GM12878 (cell line): ENCODE results near the gene TRIM56. TPM values are rescaled to one million over a fixed set of nuclear protein-coding genes. Genes with fewer than 3 reads are reported as not detected.

Experiments used
- ATAC-seq: fragments of 200-7000 bp; cut with Tn5 transposase; 3 replicates; pipeline ENCODE4 v1.9.1; 2020; ENCODE audit warnings: mild to moderate bottlenecking, moderate library complexity
- BruUV-seq: library from RNA; stranded (reverse); fragments of 400-500 nt; replicated peaks from 2 replicates; lab custom pipeline; 2021; lab: Mats Ljungman, UMichigan
- CTCF ChIA-PET: fragments of 300-600 bp; sonication (Branson Sonifier 250); formaldehyde crosslinking; extraction: SDS; loops from one replicate; lab custom pipeline; 2021; ENCODE audit warnings: inconsistent platforms; lab: Yijun Ruan, JAX
- POLR2A ChIA-PET: fragments of 350-600 bp; formaldehyde crosslinking; extraction: SDS; loops from one replicate; lab custom pipeline; 2021; ENCODE audit warnings: inconsistent platforms; lab: Charles Lee
- RAD21 ChIA-PET: fragments of 300-600 bp; sonication (Branson Sonifier 250); formaldehyde crosslinking; loops from one replicate; lab custom pipeline; 2023; ENCODE audit warnings: antibody characterized with exemption; ENCODE audit not compliant: unreplicated experiment; lab: Charles Lee
- SMC1A ChIA-PET: fragments of 300-600 bp; sonication (Branson Sonifier 250); formaldehyde crosslinking; loops from one replicate; lab custom pipeline; 2023; ENCODE audit not compliant: unreplicated experiment, uncharacterized antibody; lab: Charles Lee
- DNase-seq: peaks from one replicate; pipeline ENCODE4 v3.0.0-alpha.2; 2011; ENCODE audit warnings: low read depth, low spot score
- FAIRE-seq: peaks from 3 replicates; lab custom pipeline; 2011; peaks lifted over from hg19 to GRCh38; lab: Jason Lieb, UNC
- H2AFZ ChIP-seq: 2 replicates; pipeline ENCODE4 v1.6.0; 2011; ENCODE audit warnings: low read depth, low read length, control low read depth; ENCODE audit not compliant: control insufficient read depth
- H3K27ac ChIP-seq: 2 replicates; pipeline ENCODE4 v1.5.1; 2011; ENCODE audit warnings: control low read depth; ENCODE audit not compliant: control insufficient read depth, insufficient read depth
- H3K27me3 ChIP-seq, 2 experiments: replicated peaks in 1 of 2; 2 replicates each; pipeline versions ENCODE4 v1.6.0 to v1.6.1; 2011; ENCODE audit warnings: low read length in 1 of 2; ENCODE audit not compliant: control insufficient read depth in 2 of 2, insufficient read depth in 2 of 2
- H3K36me3 ChIP-seq, 2 experiments: 2 replicates each; pipeline ENCODE4 v1.5.1; 2011; ENCODE audit warnings: low read length in 1 of 2; ENCODE audit not compliant: control insufficient read depth in 2 of 2, insufficient read depth in 2 of 2
- H3K4me1 ChIP-seq: 2 replicates; pipeline ENCODE4 v1.6.1; 2011; ENCODE audit warnings: mild to moderate bottlenecking, low read length, moderate library complexity, mixed read lengths; ENCODE audit not compliant: control insufficient read depth, insufficient read depth
- H3K4me2 ChIP-seq: 2 replicates; pipeline ENCODE4 v1.6.0; 2011; ENCODE audit warnings: control low read depth; ENCODE audit not compliant: control insufficient read depth, insufficient read depth
- H3K4me3 ChIP-seq: fragments of 200-600 bp; sonication (generic); 2 replicates; pipeline ENCODE4 v1.5.1; 2016
- H3K79me2 ChIP-seq: 2 replicates; pipeline ENCODE4 v1.6.0; 2011; ENCODE audit warnings: low read length; ENCODE audit not compliant: control insufficient read depth, insufficient read depth
- H3K9ac ChIP-seq: 2 replicates; pipeline ENCODE4 v1.8.0; 2011; ENCODE audit warnings: low read length, control low read depth, mixed read lengths; ENCODE audit not compliant: control insufficient read depth, insufficient read depth
- H3K9me3 ChIP-seq: replicated peaks from 3 replicates; pipeline ENCODE4 v1.5.1; 2011; ENCODE audit warnings: mild to moderate bottlenecking, low read length; ENCODE audit not compliant: control insufficient read depth, insufficient read depth
- H4K20me1 ChIP-seq: 2 replicates; pipeline ENCODE4 v1.6.0; 2011; ENCODE audit not compliant: control insufficient read depth, insufficient read depth
- CREB1 ChIP-seq: IDR thresholded peaks from 2 replicates; pipeline ENCODE4 v1.6.1; 2012; ENCODE audit warnings: low read depth, mild to moderate bottlenecking, inconsistent platforms
- E4F1 ChIP-seq: fragments of 450-650 bp; IDR thresholded peaks from 2 replicates; pipeline ENCODE4 v1.6.1; 2018; ENCODE audit warnings: borderline replicate concordance, mild to moderate bottlenecking; ENCODE audit not compliant: partially characterized antibody
- EZH2 ChIP-seq: IDR thresholded peaks from 2 replicates; pipeline ENCODE4 v1.6.1; 2012; ENCODE audit warnings: low read depth, mild to moderate bottlenecking, control low read depth, inconsistent platforms, low read length, borderline replicate concordance; ENCODE audit not compliant: control insufficient read depth
- GATAD2B ChIP-seq: fragments of 450-650 bp; conservative IDR thresholded peaks from 2 replicates; pipeline ENCODE4 v1.6.1; 2017; ENCODE audit warnings: low read depth, mild to moderate bottlenecking, moderate library complexity
- HCFC1 ChIP-seq: fragments of 150-350 bp; IDR thresholded peaks from 2 replicates; pipeline ENCODE4 v1.6.1; 2014; ENCODE audit warnings: low read length
- NKRF ChIP-seq: fragments of 450-650 bp; conservative IDR thresholded peaks from 2 replicates; pipeline ENCODE4 v1.6.1; 2017; ENCODE audit warnings: mild to moderate bottlenecking, moderate library complexity
- NRF1 ChIP-seq: conservative IDR thresholded peaks from 2 replicates; pipeline ENCODE4 v1.6.1; 2011; ENCODE audit warnings: mild to moderate bottlenecking, low read depth, low read length, improper control_type of control experiment
- POLR2AphosphoS5 ChIP-seq: IDR thresholded peaks from 2 replicates; pipeline ENCODE4 v1.6.1; 2011; ENCODE audit warnings: mild to moderate bottlenecking, low read length, inconsistent platforms
- SMC3 ChIP-seq: IDR thresholded peaks from 2 replicates; pipeline ENCODE4 v1.6.1; 2011; ENCODE audit warnings: low read length, improper control_type of control experiment, borderline replicate concordance
- STAT3 ChIP-seq: IDR thresholded peaks from 2 replicates; pipeline ENCODE4 v1.6.1; 2011; ENCODE audit warnings: low read depth, low read length, improper control_type of control experiment
- SUPT20H ChIP-seq: IDR thresholded peaks from 2 replicates; pipeline ENCODE4 v1.6.1; 2011; ENCODE audit warnings: low read depth, mild to moderate bottlenecking, low read length, moderate library complexity, borderline replicate concordance; ENCODE audit not compliant: control insufficient read depth
- TAF1 ChIP-seq: IDR thresholded peaks from 2 replicates; pipeline ENCODE4 v1.6.1; 2011; ENCODE audit warnings: mild to moderate bottlenecking, low read depth, low read length, borderline replicate concordance
- ZBTB33 ChIP-seq: fragments of 450-650 bp; IDR thresholded peaks from 2 replicates; pipeline ENCODE4 v1.6.1; 2017; ENCODE audit warnings: mild to moderate bottlenecking
- WGBS: methylation state at CpG from one replicate; pipeline ENCODE4 v1.1.6; 2016; ENCODE audit warnings: low lambda C conversion rate; ENCODE audit not compliant: insufficient replicate concordance, insufficient coverage; ENCODE audit errors: missing lambda C conversion rate; 5-methylcytosine and 5-hydroxymethylcytosine counted together
- in situ Hi-C: fragments of 300-500 bp; cut with MboI; formaldehyde crosslinking; loops from 9 replicates; pipeline ENCODE4 v1.14.3; 2018; ENCODE audit warnings: mixed read lengths
- intact Hi-C: fragments of 100-400 bp; cut with micrococcal nuclease; formaldehyde crosslinking; loops from one replicate; pipeline ENCODE4 v1.14.2; 2022; ENCODE audit not compliant: unreplicated experiment
- polyA plus RNA-seq, 11 experiments: library from polyadenylated mRNA; depleted of rRNA in 4 of 11; unstranded in 6 of 11; stranded (reverse) in 5 of 11; fragments of >200 nt; fragmentation: Nextera tagmentation in 4 of 11; fragmentation: Illumina TruSeq in 1 of 11; extraction: Ambion mirVana in 4 of 11; extraction: Trizol in 1 of 11; gene quantifications; 1 replicate in 1 of 11; 2 replicates in 10 of 11; pipeline versions ENCODE4 v1.2.1 to v1.2.3, GENCODE V29; 2011 to 2016; ENCODE audit warnings: inconsistent platforms in 2 of 11, missing spikeins in 2 of 11, low read depth in 1 of 11
- total RNA-seq, 4 experiments: library from RNA; depleted of rRNA in 3 of 4; stranded (reverse); fragments of >200 nt in 3 of 4; fragmentation: Illumina TruSeq in 1 of 4; extraction: Trizol in 1 of 4; gene quantifications; 2 replicates each; pipeline versions ENCODE4 v1.2.1 to v1.2.3, GENCODE V29; 2013 to 2021

Gene TRIM56
- total and polyA plus RNA-seq, 10 of the 15 experiments (the other 5 are each of a cell fraction or from before 2014, with no cell fraction given), result 3.2 to 37.5 (median 11.8) TPM

GRCh38 chr7:101088858-101089529 is 3.7 kb downstream of the TRIM56 start:
- H3K27ac ChIP-seq, result no peak overlapping the region
- in situ Hi-C loops (no loop called here), intact Hi-C loops (loop anchor here (5.0 kb wide), 2 partner anchors 33 to 48 kb away; no protein-coding TSS in a partner anchor)
- SMC1A ChIA-PET, result no interaction called here
- 96% methylated on average over 31 of the region's 41 CpGs for WGBS
- POLR2A ChIA-PET, result no interaction called here
- BruUV-seq, result no TSS peak
- ATAC-seq, result no peak
- H3K4me2 ChIP-seq, result 0 out of 2 replicates have a peak overlapping the region, but pooled peaks have one; percentile 3
- H3K9me3 ChIP-seq, result no peaks in the 10 kb centered on the region
- no peaks in the 10 kb centered on the region for H4K20me1 ChIP-seq
- DNase-seq, result no peak
- no peak overlapping the region for H2AFZ ChIP-seq
- FAIRE-seq, result no peak
- peaks cover 36% of the 10 kb centered on the region for H3K79me2 ChIP-seq
- RAD21 ChIA-PET, result no interaction called here
- CTCF ChIA-PET, result interaction anchor here (0.6 to 1.2 kb wide), 2 partner anchors 11 to 219 kb away, joined by 3 to 4 read pairs; no protein-coding TSS in a partner anchor
- peaks cover 7 to 11% of the 10 kb centered on the region in 2 experiments; a peak in 3 of 4 replicates for H3K36me3 ChIP-seq
- no peaks in the 10 kb centered on the region for H3K27me3 ChIP-seq
- no peak overlapping the region for H3K4me3 ChIP-seq
- peaks cover 14% of the 10 kb centered on the region for H3K4me1 ChIP-seq
- no peak overlapping the region for H3K9ac ChIP-seq
- no peak for TF ChIP-seq STAT3
- no peak for TF ChIP-seq TAF1
- TF ChIP-seq EZH2, result no peak
- TF ChIP-seq SUPT20H, result no peak
- TF ChIP-seq ZBTB33, result peak; percentile 76
- TF ChIP-seq HCFC1, result no peak
- no peak for TF ChIP-seq GATAD2B
- TF ChIP-seq SMC3, result no peak
- TF ChIP-seq E4F1, result no peak
- TF ChIP-seq POLR2AphosphoS5, result 0 out of 2 replicates have a peak, but pooled peaks have one; percentile 26
- TF ChIP-seq NKRF, result no peak
- TF ChIP-seq NRF1, result no peak
- no peak for TF ChIP-seq CREB1
